Nephron progenitor cell (in vitro differentiated cells): ENCODE data around the gene HARBI1.

Experiments used
- DNase-seq: peaks from one replicate; pipeline ENCODE4 v3.0.0; 2021
- H3K27ac Mint-ChIP-seq: 2 replicates; pipeline ENCODE4 v1.8.0; 2021; ENCODE audit warnings: mild to moderate bottlenecking, moderate library complexity, mixed read lengths
- H3K27me3 Mint-ChIP-seq: 2 replicates; pipeline ENCODE4 v1.8.0; 2021; ENCODE audit warnings: mild to moderate bottlenecking, low read depth, mixed read lengths; ENCODE audit not compliant: poor library complexity
- H3K36me3 Mint-ChIP-seq: 2 replicates; pipeline ENCODE4 v1.8.0; 2021; ENCODE audit warnings: low read depth, mixed read lengths
- H3K4me1 Mint-ChIP-seq: 2 replicates; pipeline ENCODE4 v1.8.0; 2021; ENCODE audit warnings: mixed read lengths
- H3K4me3 Mint-ChIP-seq: 2 replicates; pipeline ENCODE4 v1.8.0; 2021; ENCODE audit warnings: mild to moderate bottlenecking, moderate library complexity, mixed read lengths
- H3K9me3 Mint-ChIP-seq: 2 replicates; pipeline ENCODE4 v1.8.0; 2021; ENCODE audit warnings: mild to moderate bottlenecking, moderate library complexity, mixed read lengths
- CTCF ChIP-seq: fragments of 200-600 bp; sonication (generic); IDR thresholded peaks from 2 replicates; pipeline ENCODE4 v1.5.0; 2021; ENCODE audit warnings: antibody characterized with exemption

HARBI1 gene

GRCh38 chr11:46577058-46577457, 40.0 kb downstream of the HARBI1 start:
- no peak overlapping the region for H3K27ac Mint-ChIP-seq
- DNase-seq, result no peak
- TF ChIP-seq CTCF, result no peak
- H3K4me3 Mint-ChIP-seq, result no peak overlapping the region
- H3K9me3 Mint-ChIP-seq, result peaks cover 20% of the 10 kb centered on the region
- peaks cover 47% of the 10 kb centered on the region for H3K36me3 Mint-ChIP-seq
- H3K27me3 Mint-ChIP-seq, result no peaks in the 10 kb centered on the region
- no peaks in the 10 kb centered on the region for H3K4me1 Mint-ChIP-seq

GRCh38 chr11:46574656-46575055, 42.4 kb downstream of the HARBI1 start:
- no peaks in the 10 kb centered on the region for H3K27me3 Mint-ChIP-seq
- DNase-seq, result no peak
- no peak for TF ChIP-seq CTCF
- H3K27ac Mint-ChIP-seq, result no peak overlapping the region
- no peaks in the 10 kb centered on the region for H3K4me1 Mint-ChIP-seq
- peaks cover 18% of the 10 kb centered on the region for H3K9me3 Mint-ChIP-seq
- H3K4me3 Mint-ChIP-seq, result no peak overlapping the region
- H3K36me3 Mint-ChIP-seq, result peaks cover 41% of the 10 kb centered on the region

GRCh38 chr11:46570790-46571398, 46.1 kb downstream of the HARBI1 start:
- H3K4me3 Mint-ChIP-seq, result no peak overlapping the region

DNA sequence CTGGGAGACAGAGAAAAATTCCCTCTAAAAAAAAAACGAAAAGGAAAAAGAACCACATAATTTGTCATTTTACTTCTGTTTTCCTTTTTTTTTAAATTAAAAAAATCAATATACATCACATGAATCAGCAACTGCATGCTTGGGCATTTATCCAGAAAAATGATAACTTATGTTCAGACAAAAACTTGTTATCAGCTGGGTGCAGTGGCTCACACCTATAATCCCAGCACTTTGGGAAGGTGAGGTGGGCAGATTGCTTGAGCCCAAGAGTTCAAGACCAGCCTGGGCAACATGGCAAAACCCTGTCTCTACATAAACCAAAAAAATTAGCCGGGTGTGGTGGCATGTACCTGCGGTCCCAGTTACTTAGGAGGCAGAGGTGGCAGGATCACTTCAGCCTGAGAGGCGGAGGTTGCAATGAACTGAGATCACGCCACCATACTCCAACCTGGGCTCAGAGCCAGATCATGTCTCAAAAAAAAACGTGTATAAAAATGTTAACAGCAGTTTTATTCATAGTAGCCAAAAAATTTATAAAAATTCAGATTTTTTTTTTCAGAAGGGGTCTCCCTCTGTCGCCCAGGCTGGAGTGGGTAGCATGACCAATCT, 51.7 kb downstream of the HARBI1 start:
- no peak overlapping the region for H3K4me3 Mint-ChIP-seq
- no peak for TF ChIP-seq CTCF
- no peaks in the 10 kb centered on the region for H3K27me3 Mint-ChIP-seq
- no peaks in the 10 kb centered on the region for H3K9me3 Mint-ChIP-seq
- peaks cover 3% of the 10 kb centered on the region for H3K4me1 Mint-ChIP-seq
- H3K36me3 Mint-ChIP-seq, result peaks cover 6% of the 10 kb centered on the region
- H3K27ac Mint-ChIP-seq, result no peak overlapping the region
- DNase-seq, result no peak

More at GRCh38 chr11:46570790-46571398, 46.1 kb downstream of the HARBI1 start:
- Mint-ChIP-seq H3K27me3 (no peaks in the 10 kb centered on the region), H3K36me3 (peaks cover 28% of the 10 kb centered on the region), H3K4me1 (no peaks in the 10 kb centered on the region), H3K9me3 (peaks cover 14% of the 10 kb centered on the region), H3K27ac (no peak overlapping the region)
- TF ChIP-seq CTCF, result no peak
- no peak for DNase-seq

DNA sequence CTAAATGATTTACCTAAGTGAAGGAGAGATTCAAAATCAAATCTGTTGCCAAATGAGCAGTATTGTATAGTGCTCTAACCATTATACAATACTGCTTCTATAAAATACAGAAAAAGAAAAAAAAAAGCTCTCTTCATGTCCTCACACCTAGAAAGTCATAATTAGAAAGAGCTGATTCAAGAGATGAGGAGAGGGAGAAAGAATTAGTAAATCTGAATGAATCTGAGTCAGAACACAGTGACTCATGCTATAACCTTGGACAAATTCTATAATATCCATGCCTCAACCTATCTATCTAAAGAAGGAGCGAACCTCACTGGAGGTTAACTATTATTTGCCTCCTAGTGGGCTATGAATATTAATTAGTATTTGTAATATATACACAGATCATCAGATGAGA, 52.6 kb downstream of the HARBI1 start:
- DNase-seq, result no peak
- H3K27ac Mint-ChIP-seq, result no peak overlapping the region
- H3K9me3 Mint-ChIP-seq, result no peaks in the 10 kb centered on the region
- H3K27me3 Mint-ChIP-seq, result no peaks in the 10 kb centered on the region
- H3K4me1 Mint-ChIP-seq, result peaks cover 5% of the 10 kb centered on the region
- H3K4me3 Mint-ChIP-seq, result no peak overlapping the region
- no peak for TF ChIP-seq CTCF
- H3K36me3 Mint-ChIP-seq, result peaks cover 5% of the 10 kb centered on the region

- Mint-ChIP-seq H3K4me3 (no peak overlapping the region), H3K27ac (peak overlapping the region; percentile 12), H3K36me3 (no peaks in the 10 kb centered on the region), H3K4me1 (peaks cover 5% of the 10 kb centered on the region), H3K9me3 (no peaks in the 10 kb centered on the region), H3K27me3 (no peaks in the 10 kb centered on the region)
- no peak for TF ChIP-seq CTCF
- DNase-seq, result no peak
These were observed 54.5 kb downstream of the HARBI1 start for GRCh38 chr11:46562527-46562926.
